Spleen (tissue), 11 donors: ENCODE results near the gene HBZ. TPM values are rescaled to one million over a fixed set of nuclear protein-coding genes. Genes with fewer than 3 reads are reported as not detected.
"Not testable (repeated sequence)": the region's sequence is repeated elsewhere in the genome, so short reads cannot be mapped to it uniquely, and the experiment has no call there.

Experiments
- DNase-seq: peaks from one replicate; pipeline ENCODE4 v3.0.0-alpha.2; 2020
- H3K27ac ChIP-seq, 8 donors: fragments of 200-600 bp; sonication (generic) in 7 of 8; 1 replicate in 4 of 8; 2 replicates in 4 of 8; pipeline versions ENCODE4 v1.5.0 to v1.8.0; 2016 to 2021; ENCODE audit warnings: inconsistent platforms in 4 of 8, mild to moderate bottlenecking in 4 of 8, moderate library complexity in 1 of 8
- H3K27me3 ChIP-seq, 7 donors: fragments of 200-600 bp; sonication (generic) in 6 of 7; replicated peaks in 1 of 7; 1 replicate in 4 of 7; 2 replicates in 3 of 7; pipeline versions ENCODE4 v1.5.0 to v1.8.0; 2016 to 2021; ENCODE audit warnings: inconsistent platforms in 3 of 7, mild to moderate bottlenecking in 1 of 7
- H3K36me3 ChIP-seq, 6 donors: fragments of 200-600 bp; sonication (generic) in 5 of 6; 1 replicate in 4 of 6; 2 replicates in 2 of 6; pipeline versions ENCODE4 v1.5.0 to v1.8.0; 2016 to 2021; ENCODE audit warnings: inconsistent platforms in 2 of 6
- H3K4me1 ChIP-seq, 6 donors: fragments of 200-600 bp; sonication (generic) in 5 of 6; 1 replicate in 3 of 6; 2 replicates in 3 of 6; pipeline versions ENCODE4 v1.5.0 to v1.8.0; 2016 to 2021; ENCODE audit warnings: inconsistent platforms in 3 of 6
- H3K4me3 ChIP-seq, 8 donors: fragments of 200-600 bp; sonication (generic) in 7 of 8; 1 replicate in 4 of 8; 2 replicates in 4 of 8; pipeline versions ENCODE4 v1.5.0 to v1.8.0; 2016 to 2021; ENCODE audit warnings: inconsistent platforms in 4 of 8, mild to moderate bottlenecking in 4 of 8, moderate library complexity in 2 of 8
- H3K9me3 ChIP-seq, 8 donors: fragments of 200-600 bp; sonication (generic) in 7 of 8; 1 replicate in 4 of 8; 2 replicates in 4 of 8; pipeline versions ENCODE4 v1.5.0 to v1.8.0; 2016 to 2021; ENCODE audit warnings: inconsistent platforms in 4 of 8
- CTCF ChIP-seq, 11 experiments: fragments of 200-600 bp in 7 of 11; fragments of 450-650 bp in 4 of 11; sonication (generic) in 4 of 11; IDR thresholded peaks in 8 of 11; conservative IDR thresholded peaks in 3 of 11; 1 replicate in 7 of 11; 2 replicates in 4 of 11; pipeline versions ENCODE4 v1.4.0 to v1.8.0; 2016 to 2021; ENCODE audit warnings: antibody characterized with exemption in 11 of 11, inconsistent platforms in 4 of 11, mild to moderate bottlenecking in 1 of 11
- POLR2A ChIP-seq, 3 donors: fragments of 450-650 bp; IDR thresholded peaks; one replicate each; pipeline ENCODE4 v1.5.1; 2017; ENCODE audit warnings: antibody characterized with exemption in 3 of 3, mild to moderate bottlenecking in 1 of 3
- POLR2AphosphoS5 ChIP-seq, 3 donors: sonication (generic); formaldehyde crosslinking; IDR thresholded peaks; one replicate each; pipeline ENCODE4 v1.5.1; 2017; ENCODE audit warnings: antibody characterized with exemption in 3 of 3
- WGBS, 5 donors: extraction: QIAGEN DNeasy Blood & Tissue Kit in 3 of 5; methylation state at CpG; one replicate each; pipeline versions ENCODE4 v1.1.5 to v1.1.7; 2013 to 2018; 5-methylcytosine and 5-hydroxymethylcytosine counted together
- intact Hi-C: fragments of 100-400 bp; cut with DNase I; formaldehyde crosslinking; loops from one replicate; pipeline ENCODE4 v1.15.0; 2023; ENCODE audit warnings: low total_unique reads
- polyA plus RNA-seq, 3 donors: library from polyadenylated mRNA; stranded (reverse); fragments of 200-250 nt; gene quantifications; one replicate each; pipeline ENCODE4 v1.2.1, GENCODE V29; 2013
- total RNA-seq, 7 donors: library from RNA; depleted of rRNA in 3 of 7; stranded (reverse); fragments of >200 nt in 3 of 7; fragmentation: NEBNext Ultra II Directional in 4 of 7; extraction: Animal tissue kit (Norgen Biotek cat#: 25700) in 4 of 7; gene quantifications; one replicate each; pipeline versions ENCODE4 v1.1.0 to v1.2.1, GENCODE V29; 2016 to 2021
- donor health status: healthy with polysubstance abuse.
- donor health status: DM: no; HTN: no; CAD: no; lungs with moderate emphysema.
- donor health status: DM: no; HTN: no; CAD: no.
- donor health status: Bipolar disorder and iron deficiency.
- donor health status: healthy.
- donor health status: DM: no; HTN: no; CAD: no.
- donor health status: DM: yes; HTN: yes; CAD: no.

HBZ gene
- total and polyA plus RNA-seq, 10 donors, result 0.16 to 1.2 TPM; not detected in 8

- 79 to 90% (median 85%) methylated on average over 14 of the region's 14 CpGs for WGBS, 5 donors
- no peak overlapping the region for H3K27ac ChIP-seq
- DNase-seq, result peak; percentile 1
- no peaks in the 10 kb centered on the region for H3K4me1 ChIP-seq
- H3K27me3 ChIP-seq, result peaks cover 0 to 17% (median 0%) of the 10 kb centered on the region in 7 donors
- TF ChIP-seq POLR2A (IDR thresholded peaks at IDR 0.05) (no peak), CTCF (IDR thresholded peaks at IDR 0.05 in 8 of 11, conservative IDR thresholded peaks at IDR 0.05 in 3 of 11) (no peak), POLR2AphosphoS5 (IDR thresholded peaks at IDR 0.05) (no peak)
- H3K9me3 ChIP-seq, result no peaks in the 10 kb centered on the region
- no peaks in the 10 kb centered on the region for H3K36me3 ChIP-seq
- H3K4me3 ChIP-seq, result no peak overlapping the region
- intact Hi-C loops, result no loop called here
Measured at GRCh38 chr16:144797-145252, 7.6 kb upstream of the HBZ start.

DNA sequence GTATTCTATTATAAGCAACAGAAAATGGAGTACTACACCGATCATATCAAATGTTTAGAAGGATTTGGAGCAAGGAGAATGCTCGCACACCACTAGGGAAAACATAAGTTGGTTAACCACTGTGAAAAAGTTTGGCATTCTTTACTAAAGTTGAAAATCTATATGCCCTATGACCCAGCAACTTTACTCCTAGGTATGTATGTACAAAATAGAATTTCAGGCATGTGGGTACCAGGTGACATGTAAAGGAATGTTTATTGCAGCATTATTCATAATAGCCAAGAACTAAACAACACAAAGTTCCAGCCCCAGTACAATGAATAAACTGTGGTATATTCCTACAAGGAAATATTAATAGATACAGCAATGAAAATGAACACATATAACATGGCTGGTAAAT, 5.8 kb upstream of the HBZ start:
- no peak overlapping the region for H3K4me3 ChIP-seq
- H3K4me1 ChIP-seq, result no peaks in the 10 kb centered on the region
- H3K27me3 ChIP-seq, result peaks cover 0 to 26% (median 6%) of the 10 kb centered on the region in 7 donors
- TF ChIP-seq POLR2AphosphoS5 (IDR thresholded peaks at IDR 0.05) (no peak), CTCF (IDR thresholded peaks at IDR 0.05 in 8 of 11, conservative IDR thresholded peaks at IDR 0.05 in 3 of 11) (no peak), POLR2A (IDR thresholded peaks at IDR 0.05) (no peak)
- no peak overlapping the region for H3K27ac ChIP-seq
- intact Hi-C loops, result no loop called here
- no peaks in the 10 kb centered on the region for H3K36me3 ChIP-seq
- no peak for DNase-seq
- H3K9me3 ChIP-seq, result no peaks in the 10 kb centered on the region
- 84 to 94% (median 90%) methylated on average over 2 of the region's 2 CpGs for WGBS, 5 donors

- intact Hi-C loops, result no loop called here
- peak; percentile 41 for DNase-seq
- H3K27me3 ChIP-seq, result peaks cover 0 to 15% (median 6%) of the 10 kb centered on the region in 7 donors
- H3K36me3 ChIP-seq, result no peaks in the 10 kb centered on the region
- peaks cover 0 to under 1% (median under 1%) of the 10 kb centered on the region in 6 donors for H3K4me1 ChIP-seq
- H3K9me3 ChIP-seq, result no peaks in the 10 kb centered on the region
- WGBS, 5 donors, result 41 to 57% (median 50%) methylated on average over 9 of the region's 9 CpGs
- no peak overlapping the region for H3K27ac ChIP-seq
- TF ChIP-seq POLR2AphosphoS5 (IDR thresholded peaks at IDR 0.05), result no peak
- no peak for TF ChIP-seq CTCF (IDR thresholded peaks at IDR 0.05 in 8 of 11, conservative IDR thresholded peaks at IDR 0.05 in 3 of 11)
- TF ChIP-seq POLR2A (IDR thresholded peaks at IDR 0.05), result no peak
- H3K4me3 ChIP-seq, result no peak overlapping the region
Measured at GRCh38 chr16:149024-149660, 3.3 kb upstream of the HBZ start.

DNA sequence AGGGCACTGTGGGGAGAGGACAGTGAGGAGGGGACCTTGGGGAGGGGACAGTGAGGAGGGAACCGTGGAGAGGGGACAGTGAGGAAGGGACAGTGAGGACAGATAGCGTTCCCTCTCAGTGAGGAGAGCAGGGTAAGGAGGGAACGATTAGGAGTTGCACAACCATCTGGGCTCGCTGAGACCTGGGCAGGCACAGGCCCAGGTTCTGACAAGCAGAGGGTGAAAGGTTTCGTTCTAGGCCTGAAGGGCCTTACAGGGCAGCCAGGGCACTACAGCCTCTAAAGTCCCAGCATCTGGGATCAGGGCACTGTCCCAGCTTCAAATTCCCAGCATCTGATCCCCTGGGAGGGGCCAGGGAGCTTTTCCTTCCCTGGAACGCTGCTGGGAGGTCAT, 681 bp downstream of the HBZ start:
- H3K27ac ChIP-seq, intact Hi-C loops, H3K4me3 ChIP-seq, H3K36me3 ChIP-seq, DNase-seq, H3K9me3 ChIP-seq: not testable (repeated sequence)
- WGBS, 5 donors, result 56 to 84% (median 60%) methylated on average over 3 to 4 of the region's 6 CpGs
- H3K4me1 ChIP-seq, result peaks cover 6 to 12% (median 10%) of the 10 kb centered on the region in 6 donors
- peaks cover 0 to 52% (median 19%) of the 10 kb centered on the region in 7 donors for H3K27me3 ChIP-seq

DNA sequence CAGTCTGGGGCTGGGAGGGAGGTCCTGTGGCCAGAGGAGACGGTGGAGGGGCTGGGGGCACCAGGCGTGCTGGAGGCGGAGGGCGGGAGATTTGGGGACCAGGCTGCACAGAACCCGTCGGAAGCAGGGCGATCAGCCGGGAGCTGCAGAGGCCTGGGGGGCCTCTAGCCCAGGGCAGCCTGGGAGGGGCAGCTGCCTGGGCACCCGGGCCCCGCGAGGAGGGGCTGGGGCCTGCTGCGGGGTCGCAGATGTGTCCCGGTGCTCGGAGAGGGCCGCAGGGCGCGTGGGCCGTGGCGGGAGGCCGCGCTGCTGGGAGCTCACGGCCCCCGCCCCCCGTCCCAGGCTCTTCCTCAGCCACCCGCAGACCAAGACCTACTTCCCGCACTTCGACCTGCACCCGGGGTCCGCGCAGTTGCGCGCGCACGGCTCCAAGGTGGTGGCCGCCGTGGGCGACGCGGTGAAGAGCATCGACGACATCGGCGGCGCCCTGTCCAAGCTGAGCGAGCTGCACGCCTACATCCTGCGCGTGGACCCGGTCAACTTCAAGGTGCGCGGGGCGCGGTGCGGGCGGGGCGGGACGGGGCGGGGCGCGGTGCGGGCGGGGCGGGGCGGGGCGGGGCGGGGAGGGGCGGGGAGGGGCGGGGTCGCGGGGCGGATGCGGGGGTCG, 1.2 kb downstream of the HBZ start:
- H3K9me3 ChIP-seq, DNase-seq, H3K36me3 ChIP-seq, H3K4me3 ChIP-seq, intact Hi-C loops, H3K27ac ChIP-seq: not testable (repeated sequence)
- Histone ChIP-seq H3K4me1 (peaks cover 6 to 12% (median 10%) of the 10 kb centered on the region in 6 donors), H3K27me3 (peaks cover 0 to 57% (median 21%) of the 10 kb centered on the region in 7 donors)
- 0% methylated on average over 4 of the region's 74 CpGs; no CpG with 5 or more reads in 4 of the 5 donors for WGBS, 5 donors
